Endothelial cell of umbilical vein (primary cell): Measurements from ENCODE around the gene RRM2. TPM values are rescaled to one million over a fixed set of nuclear protein-coding genes. Genes with fewer than 3 reads are reported as not detected.
A peak's percentile ranks its signal among the peaks of the same experiment; 100 is the strongest.

Experiments used
- BruUV-seq: library from RNA; stranded (reverse); fragments of 400-500 nt; replicated peaks from 2 replicates; lab custom pipeline; 2021; lab: Mats Ljungman, UMichigan
- CTCF ChIA-PET: fragments of 300-600, 350-600 bp; sonication (Branson Sonifier 250); formaldehyde crosslinking; loops from one replicate; lab custom pipeline; 2021; ENCODE audit warnings: antibody characterized with exemption, inconsistent platforms; lab: Charles Lee
- POLR2A ChIA-PET: fragments of 300-600, 350-600 bp; sonication (Branson Sonifier 250); formaldehyde crosslinking; loops from one replicate; lab custom pipeline; 2021; ENCODE audit warnings: antibody characterized with exemption, inconsistent platforms; lab: Charles Lee
- DNase-seq: peaks from one replicate; pipeline ENCODE4 v3.0.0-alpha.2; 2011; ENCODE audit warnings: low read depth, low spot score
- FAIRE-seq: peaks from 2 replicates; lab custom pipeline; 2011; peaks lifted over from hg19 to GRCh38; lab: Jason Lieb, UNC
- H2AFZ ChIP-seq: 2 replicates; pipeline ENCODE4 v1.6.0; 2012; ENCODE audit warnings: low read depth, low read length, control low read depth, inconsistent platforms
- H3K27ac ChIP-seq: 2 replicates; pipeline ENCODE4 v1.5.1; 2011; ENCODE audit warnings: low read depth, mild to moderate bottlenecking, control low read depth, low read length, moderate library complexity; ENCODE audit not compliant: insufficient read depth
- H3K27me3 ChIP-seq, 2 experiments: 2 replicates each; pipeline versions ENCODE4 v1.6.0 to v1.6.1; 2011; ENCODE audit warnings: low read length in 2 of 2, mixed read lengths in 1 of 2; ENCODE audit not compliant: control insufficient read depth in 2 of 2, insufficient read depth in 2 of 2
- H3K36me3 ChIP-seq, 2 experiments: 2 replicates in 1 of 2; 3 replicates in 1 of 2; pipeline ENCODE4 v1.5.1; 2011; ENCODE audit warnings: low read length in 2 of 2, mild to moderate bottlenecking in 1 of 2, moderate library complexity in 1 of 2; ENCODE audit not compliant: control insufficient read depth in 2 of 2, insufficient read depth in 2 of 2; ENCODE audit errors: extremely low read depth in 1 of 2
- H3K4me1 ChIP-seq: 3 replicates; pipeline ENCODE4 v1.5.1; 2011; ENCODE audit warnings: mild to moderate bottlenecking, low read length; ENCODE audit not compliant: control insufficient read depth, insufficient read depth; ENCODE audit errors: extremely low read depth
- H3K4me2 ChIP-seq: 2 replicates; pipeline ENCODE4 v1.6.1; 2011; ENCODE audit warnings: low read length, control low read depth, mixed read lengths; ENCODE audit not compliant: insufficient read depth
- H3K4me3 ChIP-seq, 3 experiments: fragments of 200-600 bp in 1 of 3; sonication (generic), shearing (Covaris generic) in 1 of 3; replicated peaks in 1 of 3; 2 replicates each; pipeline ENCODE4 v1.5.1; 2011 to 2016; ENCODE audit warnings: control low read depth in 3 of 3, low read length in 3 of 3, mild to moderate bottlenecking in 2 of 3, inconsistent platforms in 1 of 3, low read depth in 1 of 3, moderate library complexity in 1 of 3; ENCODE audit not compliant: insufficient read depth in 1 of 3
- H3K79me2 ChIP-seq: 2 replicates; pipeline ENCODE4 v1.6.0; 2012; ENCODE audit warnings: low read length, inconsistent platforms; ENCODE audit not compliant: control insufficient read depth, insufficient read depth
- H3K9ac ChIP-seq: replicated peaks from 2 replicates; pipeline ENCODE3; 2011; ENCODE audit warnings: low read length, control low read depth; ENCODE audit not compliant: insufficient read depth; ENCODE audit errors: extremely low read depth
- H3K9me1 ChIP-seq: replicated peaks from 3 replicates; pipeline ENCODE4 v1.6.0; 2011; ENCODE audit warnings: mild to moderate bottlenecking, low read length; ENCODE audit not compliant: control insufficient read depth, insufficient read depth; ENCODE audit errors: extremely low read depth
- H3K9me3 ChIP-seq: replicated peaks from 2 replicates; pipeline ENCODE4 v1.5.1; 2012; ENCODE audit warnings: low read length, inconsistent platforms; ENCODE audit not compliant: control insufficient read depth, insufficient read depth
- H4K20me1 ChIP-seq: replicated peaks from 2 replicates; pipeline ENCODE3; 2011; ENCODE audit warnings: mild to moderate bottlenecking, low read length; ENCODE audit not compliant: control insufficient read depth, insufficient read depth; ENCODE audit errors: extremely low read depth
- EZH2 ChIP-seq: IDR thresholded peaks from 2 replicates; pipeline ENCODE4 v1.6.1; 2012; ENCODE audit warnings: borderline replicate concordance, low read depth, mild to moderate bottlenecking, moderate library complexity, low read length, inconsistent platforms; ENCODE audit not compliant: severe bottlenecking
- FOS ChIP-seq: IDR thresholded peaks from 2 replicates; pipeline ENCODE4 v1.6.1; 2011; ENCODE audit warnings: mild to moderate bottlenecking, low read length, moderate library complexity, borderline replicate concordance; ENCODE audit not compliant: insufficient read depth
- JUN ChIP-seq: IDR thresholded peaks from 2 replicates; pipeline ENCODE4 v1.6.1; 2011; ENCODE audit warnings: borderline replicate concordance, low read depth; ENCODE audit not compliant: insufficient read length, insufficient read depth
- dilution Hi-C: fragments of 300-500 bp; cut with MboI; formaldehyde crosslinking; loops from one replicate; pipeline ENCODE4 v1.15.0; 2019; ENCODE audit warnings: low sequenced_read_pairs; ENCODE audit not compliant: extremely low pct_ligation_motif_present
- intact Hi-C: fragments of 100-400 bp; cut with micrococcal nuclease; formaldehyde crosslinking; loops from one replicate; pipeline ENCODE4 v1.10.0; 2022
- polyA plus RNA-seq, 4 experiments: library from polyadenylated mRNA; depleted of rRNA in 3 of 4; stranded (reverse) in 3 of 4; unstranded in 1 of 4; fragments of >200 nt; gene quantifications; 2 replicates each; pipeline versions ENCODE4 v1.2.1 to v1.2.3, GENCODE V29; 2011 to 2012; ENCODE audit warnings: missing spikeins in 1 of 4
- total RNA-seq: library from RNA; stranded (reverse); gene quantifications from 2 replicates; pipeline ENCODE4 v1.2.3, GENCODE V29; 2021

RRM2 gene
- total and polyA plus RNA-seq, 2 donors (not counting 3 experiments of a cell fraction or from before 2014, with no cell fraction given): 40.9 to 246 TPM

GRCh38 chr2:10169053-10169578 lies 46.6 kb downstream of the RRM2 start:
- CTCF ChIA-PET: interaction anchor here (0.8 to 3.6 kb wide), 7 partner anchors 8 to 240 kb away, joined by 3 to 25 read pairs (median 4); partner anchors contain the start of gene HPCAL1

GRCh38 chr2:10169581-10169980 lies 47.0 kb downstream of the RRM2 start:
- H3K4me1 ChIP-seq: peaks cover 23% of the 10 kb centered on the region

More at GRCh38 chr2:10169053-10169578, 46.6 kb downstream of the RRM2 start:
- Histone ChIP-seq H3K4me1 (peaks cover 28% of the 10 kb centered on the region), H3K36me3 (no peaks in the 10 kb centered on the region), H3K27me3 (no peaks in the 10 kb centered on the region), H3K79me2 (no peaks in the 10 kb centered on the region), H3K27ac (peak overlapping the region; percentile 73), H3K4me2 (no peak overlapping the region), H4K20me1 (no peaks in the 10 kb centered on the region), H2AFZ (peak overlapping the region; percentile 44), H3K9ac (peak overlapping the region; percentile 27), H3K9me3 (no peaks in the 10 kb centered on the region), H3K4me3 (no peak overlapping the region), H3K9me1 (no peaks in the 10 kb centered on the region)
- no peak for FAIRE-seq
- POLR2A ChIA-PET: interaction anchor here (0.6 to 1.5 kb wide), 2 partner anchors 9 to 37 kb away, joined by 4 to 6 read pairs; no protein-coding TSS in a partner anchor
- no peak for DNase-seq
- no peak for TF ChIP-seq JUN
- dilution Hi-C loops (no loop called here), intact Hi-C loops (no loop called here)
- no TSS peak for BruUV-seq

More at GRCh38 chr2:10169581-10169980, 47.0 kb downstream of the RRM2 start:
- no peaks in the 10 kb centered on the region for H3K9me3 ChIP-seq
- ChIA-PET POLR2A (interaction anchor here (0.6 to 1.5 kb wide), 2 partner anchors 9 to 37 kb away, joined by 4 to 6 read pairs; no protein-coding TSS in a partner anchor), CTCF (interaction anchor here (0.8 to 3.6 kb wide), 10 partner anchors 9 to 240 kb away, joined by 3 to 25 read pairs (median 3); partner anchors contain the start of gene HPCAL1)
- intact Hi-C loops (no loop called here), dilution Hi-C loops (no loop called here)
- TF ChIP-seq JUN (peak; percentile 11), EZH2 (no peak), FOS (no peak)
- BruUV-seq: no TSS peak
- peak overlapping the region; percentile 9 for H3K4me2 ChIP-seq
- H3K36me3 ChIP-seq: no peaks in the 10 kb centered on the region
- no peaks in the 10 kb centered on the region for H4K20me1 ChIP-seq
- peak overlapping the region; percentile 44 for H2AFZ ChIP-seq
- peak overlapping the region; percentile 27 for H3K9ac ChIP-seq
- peak; percentile 78 for DNase-seq
- FAIRE-seq: no peak
- peak overlapping the region; percentile 73 for H3K27ac ChIP-seq
- H3K27me3 ChIP-seq: no peaks in the 10 kb centered on the region
- no peaks in the 10 kb centered on the region for H3K9me1 ChIP-seq
- H3K4me3 ChIP-seq: no peak overlapping the region
- no peaks in the 10 kb centered on the region for H3K79me2 ChIP-seq
